ENCODE data around the gene BCL2L2.
"Not testable (repeated sequence)": the region's sequence is repeated elsewhere in the genome, so short reads cannot be mapped to it uniquely, and the experiment has no call there.

BCL2L2 gene, protein sequence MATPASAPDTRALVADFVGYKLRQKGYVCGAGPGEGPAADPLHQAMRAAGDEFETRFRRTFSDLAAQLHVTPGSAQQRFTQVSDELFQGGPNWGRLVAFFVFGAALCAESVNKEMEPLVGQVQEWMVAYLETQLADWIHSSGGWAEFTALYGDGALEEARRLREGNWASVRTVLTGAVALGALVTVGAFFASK

DNA sequence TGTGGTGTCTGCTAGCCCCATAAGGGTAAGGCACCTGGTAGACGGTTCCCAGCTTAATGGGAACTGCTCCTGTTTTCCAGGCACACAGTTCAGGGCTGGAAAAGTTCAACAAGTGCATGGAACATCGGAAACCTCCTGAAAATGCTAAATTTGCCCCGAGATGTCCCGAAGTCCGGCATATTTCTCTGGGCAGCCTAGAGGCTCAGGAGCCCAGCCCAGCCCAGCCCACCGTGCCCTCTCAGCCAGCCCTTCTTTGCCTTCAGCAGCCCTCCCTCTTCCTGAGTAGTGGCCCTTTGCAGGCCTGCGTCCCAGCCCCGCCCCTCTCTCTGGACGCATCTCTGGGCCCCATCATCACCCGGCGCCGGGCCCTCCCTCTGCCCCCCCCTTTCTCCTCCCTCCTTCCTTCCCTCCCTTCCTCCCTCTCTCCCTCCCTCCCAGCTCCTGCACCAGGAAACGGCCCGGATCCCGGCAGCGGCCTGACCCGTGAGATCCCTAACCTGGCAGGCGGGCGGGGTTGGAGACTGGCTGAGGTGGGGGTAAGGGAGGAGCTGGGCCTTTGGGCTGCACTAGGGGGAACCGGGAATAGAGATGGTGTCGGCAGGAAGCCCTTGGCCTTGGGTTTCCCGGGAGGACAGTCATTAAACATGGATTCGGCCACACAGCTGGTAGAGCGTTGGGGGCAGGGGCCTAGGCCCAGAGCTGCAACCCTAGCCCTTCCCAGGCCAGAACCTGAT, at the start of gene BCL2L2:
Gene BCL2L2, plus strand, starts transcription at position 422 of the 734 bp plus-strand sequence. CDS start 935 bp downstream, outside the sequence.
- H3K36me3 ChIP-seq (ENCODE audit: control insufficient read depth in 5 of 5, insufficient read depth in 5 of 5, low read length in 5 of 5): peaks cover 0 to 27% (median 22%) of the 10 kb centered on the region in 5 donors
- H3K4me3 ChIP-seq (ENCODE audit: low read depth in 1 of 5, low read length in 5 of 5): peak within 1 kb of the TSS; percentile 83 to 93 (median 85)
- peak within 1 kb of the TSS; percentile 85 to 99 (median 92) for H3K9ac ChIP-seq (ENCODE audit: low read length in 5 of 5)
- H3K4me1 ChIP-seq (ENCODE audit: control insufficient read depth in 5 of 5, insufficient read depth in 5 of 5, low read length in 5 of 5): peaks cover 14 to 68% (median 63%) of the 10 kb centered on the region in 5 donors
- no peaks in the 10 kb centered on the region for H3K27me3 ChIP-seq (ENCODE audit: control insufficient read depth in 5 of 5, insufficient read depth in 4 of 5, low read length in 5 of 5)
- H3K27ac ChIP-seq (ENCODE audit: low read depth, low read length): peak within 1 kb of the TSS; percentile 82
- H3K9me3 ChIP-seq (ENCODE audit: control insufficient read depth in 5 of 5, low read length in 5 of 5): no peaks in the 10 kb centered on the region

GRCh38 chr14:23258256-23258655, 48.4 kb upstream of the BCL2L2 start:
- H3K9ac ChIP-seq (ENCODE audit: low read length in 5 of 5): no peak overlapping the region
- no peaks in the 10 kb centered on the region for H3K9me3 ChIP-seq (ENCODE audit: control insufficient read depth in 5 of 5, low read length in 5 of 5)
- no peaks in the 10 kb centered on the region for H3K4me1 ChIP-seq (ENCODE audit: control insufficient read depth in 5 of 5, insufficient read depth in 5 of 5, low read length in 5 of 5)
- no peaks in the 10 kb centered on the region for H3K36me3 ChIP-seq (ENCODE audit: control insufficient read depth in 5 of 5, insufficient read depth in 5 of 5, low read length in 5 of 5)
- H3K27ac ChIP-seq (ENCODE audit: low read depth, low read length): no peak overlapping the region
- H3K27me3 ChIP-seq (ENCODE audit: control insufficient read depth in 5 of 5, insufficient read depth in 4 of 5, low read length in 5 of 5): no peaks in the 10 kb centered on the region
- H3K4me3 ChIP-seq (ENCODE audit: low read depth in 1 of 5, low read length in 5 of 5): no peak overlapping the region

DNA sequence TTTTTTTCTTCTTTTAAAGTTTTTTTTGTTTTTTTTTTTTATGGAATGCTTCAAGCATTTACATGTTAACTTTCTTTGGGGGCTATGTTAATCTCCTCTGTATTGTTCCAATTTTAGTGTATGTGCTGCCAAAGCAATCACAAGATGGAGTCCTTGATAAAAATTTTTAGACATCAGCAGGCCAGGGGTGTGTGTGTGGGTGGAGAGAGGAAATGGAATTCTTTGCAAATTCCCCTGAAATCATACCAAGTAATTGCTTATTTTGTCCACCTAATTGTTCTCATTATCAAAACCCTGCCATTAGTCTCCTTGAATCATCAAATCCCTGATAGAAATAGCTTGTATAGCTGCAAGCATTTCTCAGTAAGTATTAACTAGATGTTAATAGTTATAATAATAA, 47.2 kb upstream of the BCL2L2 start:
- no peaks in the 10 kb centered on the region for H3K27me3 ChIP-seq (ENCODE audit: control insufficient read depth in 5 of 5, insufficient read depth in 4 of 5, low read length in 5 of 5)
- no peaks in the 10 kb centered on the region for H3K4me1 ChIP-seq (ENCODE audit: control insufficient read depth in 5 of 5, insufficient read depth in 5 of 5, low read length in 5 of 5)
- H3K4me3 ChIP-seq (ENCODE audit: low read depth in 1 of 5, low read length in 5 of 5): no peak overlapping the region
- H3K9ac ChIP-seq (ENCODE audit: low read length in 5 of 5): no peak overlapping the region
- H3K27ac ChIP-seq (ENCODE audit: low read depth, low read length): no peak overlapping the region
- no peaks in the 10 kb centered on the region for H3K36me3 ChIP-seq (ENCODE audit: control insufficient read depth in 5 of 5, insufficient read depth in 5 of 5, low read length in 5 of 5)
- H3K9me3 ChIP-seq (ENCODE audit: control insufficient read depth in 5 of 5, low read length in 5 of 5): no peaks in the 10 kb centered on the region

- H3K4me3 ChIP-seq (ENCODE audit: low read depth in 1 of 5, low read length in 5 of 5); H3K9me3 ChIP-seq (ENCODE audit: control insufficient read depth in 5 of 5, low read length in 5 of 5); H3K9ac ChIP-seq (ENCODE audit: low read length in 5 of 5); H3K27me3 ChIP-seq (ENCODE audit: control insufficient read depth in 5 of 5, insufficient read depth in 4 of 5, low read length in 5 of 5); H3K36me3 ChIP-seq (ENCODE audit: control insufficient read depth in 5 of 5, insufficient read depth in 5 of 5, low read length in 5 of 5); H3K27ac ChIP-seq (ENCODE audit: low read depth, low read length); H3K4me1 ChIP-seq (ENCODE audit: control insufficient read depth in 5 of 5, insufficient read depth in 5 of 5, low read length in 5 of 5): not testable (repeated sequence)
These were observed 45.8 kb upstream of the BCL2L2 start for GRCh38 chr14:23260849-23261248.

GRCh38 chr14:23269193-23269592, 37.4 kb upstream of the BCL2L2 start:
- Histone ChIP-seq H3K9ac (ENCODE audit: low read length in 5 of 5) (no peak overlapping the region), H3K27ac (ENCODE audit: low read depth, low read length) (no peak overlapping the region), H3K27me3 (ENCODE audit: control insufficient read depth in 5 of 5, insufficient read depth in 4 of 5, low read length in 5 of 5) (no peaks in the 10 kb centered on the region), H3K4me1 (ENCODE audit: control insufficient read depth in 5 of 5, insufficient read depth in 5 of 5, low read length in 5 of 5) (no peaks in the 10 kb centered on the region), H3K36me3 (ENCODE audit: control insufficient read depth in 5 of 5, insufficient read depth in 5 of 5, low read length in 5 of 5) (no peaks in the 10 kb centered on the region), H3K4me3 (ENCODE audit: low read depth in 1 of 5, low read length in 5 of 5) (no peak overlapping the region), H3K9me3 (ENCODE audit: control insufficient read depth in 5 of 5, low read length in 5 of 5) (no peaks in the 10 kb centered on the region)

- Histone ChIP-seq H3K9ac (ENCODE audit: low read length in 5 of 5) (no peak overlapping the region), H3K27me3 (ENCODE audit: control insufficient read depth in 5 of 5, insufficient read depth in 4 of 5, low read length in 5 of 5) (no peaks in the 10 kb centered on the region), H3K36me3 (ENCODE audit: control insufficient read depth in 5 of 5, insufficient read depth in 5 of 5, low read length in 5 of 5) (peaks cover 0 to 18% (median 15%) of the 10 kb centered on the region in 5 donors), H3K27ac (ENCODE audit: low read depth, low read length) (no peak overlapping the region), H3K9me3 (ENCODE audit: control insufficient read depth in 5 of 5, low read length in 5 of 5) (no peaks in the 10 kb centered on the region), H3K4me3 (ENCODE audit: low read depth in 1 of 5, low read length in 5 of 5) (no peak overlapping the region), H3K4me1 (ENCODE audit: control insufficient read depth in 5 of 5, insufficient read depth in 5 of 5, low read length in 5 of 5) (peaks cover 2 to 7% (median 5%) of the 10 kb centered on the region in 5 donors)
These were observed 31.2 kb upstream of the BCL2L2 start for GRCh38 chr14:23275412-23275811.

GRCh38 chr14:23277189-23277588, 29.4 kb upstream of the BCL2L2 start:
- Histone ChIP-seq H3K4me1 (ENCODE audit: control insufficient read depth in 5 of 5, insufficient read depth in 5 of 5, low read length in 5 of 5) (peaks cover 2 to 8% (median 5%) of the 10 kb centered on the region in 5 donors), H3K4me3 (ENCODE audit: low read depth in 1 of 5, low read length in 5 of 5) (no peak overlapping the region), H3K27ac (ENCODE audit: low read depth, low read length) (no peak overlapping the region), H3K27me3 (ENCODE audit: control insufficient read depth in 5 of 5, insufficient read depth in 4 of 5, low read length in 5 of 5) (no peaks in the 10 kb centered on the region), H3K9me3 (ENCODE audit: control insufficient read depth in 5 of 5, low read length in 5 of 5) (no peaks in the 10 kb centered on the region), H3K36me3 (ENCODE audit: control insufficient read depth in 5 of 5, insufficient read depth in 5 of 5, low read length in 5 of 5) (peaks cover 0 to 18% (median 15%) of the 10 kb centered on the region in 5 donors), H3K9ac (ENCODE audit: low read length in 5 of 5) (no peak overlapping the region)

- not testable (repeated sequence) for H3K27ac ChIP-seq (ENCODE audit: low read depth, low read length); H3K9ac ChIP-seq (ENCODE audit: low read length in 5 of 5); H3K4me1 ChIP-seq (ENCODE audit: control insufficient read depth in 5 of 5, insufficient read depth in 5 of 5, low read length in 5 of 5); H3K4me3 ChIP-seq (ENCODE audit: low read depth in 1 of 5, low read length in 5 of 5); H3K9me3 ChIP-seq (ENCODE audit: control insufficient read depth in 5 of 5, low read length in 5 of 5); H3K27me3 ChIP-seq (ENCODE audit: control insufficient read depth in 5 of 5, insufficient read depth in 4 of 5, low read length in 5 of 5)
- peaks cover 0 to 21% (median 15%) of the 10 kb centered on the region in 5 donors for H3K36me3 ChIP-seq (ENCODE audit: control insufficient read depth in 5 of 5, insufficient read depth in 5 of 5, low read length in 5 of 5)
These were observed 28.7 kb upstream of the BCL2L2 start for GRCh38 chr14:23277928-23278327.

DNA sequence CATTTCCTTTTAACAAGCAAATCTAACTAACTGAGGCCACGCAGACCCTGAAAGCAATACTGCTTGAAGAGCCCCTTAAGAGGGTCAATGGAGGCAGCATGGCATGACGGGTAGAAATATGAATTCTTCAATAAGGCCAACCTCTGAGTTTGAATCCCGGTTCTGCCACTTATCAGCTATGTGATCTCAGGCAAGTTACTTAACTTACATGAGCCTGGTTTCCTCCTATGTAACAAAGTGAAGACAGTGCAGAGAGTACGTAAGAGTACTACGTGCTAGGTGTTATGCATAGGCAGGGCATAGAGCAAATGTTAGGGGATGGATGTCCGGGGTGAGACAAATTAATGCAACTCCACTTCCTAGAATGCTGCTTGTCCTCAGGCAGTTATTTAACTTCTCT, 25.4 kb upstream of the BCL2L2 start:
- Histone ChIP-seq H3K9me3 (ENCODE audit: control insufficient read depth in 5 of 5, low read length in 5 of 5) (no peaks in the 10 kb centered on the region), H3K27ac (ENCODE audit: low read depth, low read length) (no peak overlapping the region), H3K4me3 (ENCODE audit: low read depth in 1 of 5, low read length in 5 of 5) (no peak overlapping the region), H3K9ac (ENCODE audit: low read length in 5 of 5) (no peak overlapping the region), H3K4me1 (ENCODE audit: control insufficient read depth in 5 of 5, insufficient read depth in 5 of 5, low read length in 5 of 5) (peaks cover 2 to 25% (median 21%) of the 10 kb centered on the region in 5 donors), H3K27me3 (ENCODE audit: control insufficient read depth in 5 of 5, insufficient read depth in 4 of 5, low read length in 5 of 5) (no peaks in the 10 kb centered on the region), H3K36me3 (ENCODE audit: control insufficient read depth in 5 of 5, insufficient read depth in 5 of 5, low read length in 5 of 5) (peaks cover 0 to 11% (median 8%) of the 10 kb centered on the region in 5 donors)

All from subcutaneous abdominal adipose tissue (tissue), 5 donors.